A673 (cell line): ENCODE data around the gene PSMD8.

Experiments used
- EZH2 ChIP-seq: fragments of 200-600 bp; sonication (generic); IDR thresholded peaks from 2 replicates; pipeline ENCODE4 v1.6.1; 2017; ENCODE audit warnings: borderline replicate concordance, low read depth, mild to moderate bottlenecking, mixed read lengths, antibody characterized with exemption, low read length; ENCODE audit not compliant: poor library complexity, severe bottlenecking
- TF ChIP-seq, protein P1 (sequence below): fragments of 300-800, 200-600 bp; sonication (generic); conservative IDR thresholded peaks from 2 replicates; pipeline ENCODE4 v1.5.1; 2017; ENCODE audit warnings: low read depth, mild to moderate bottlenecking, antibody characterized with exemption, low read length, moderate library complexity, mixed read lengths

DNA sequence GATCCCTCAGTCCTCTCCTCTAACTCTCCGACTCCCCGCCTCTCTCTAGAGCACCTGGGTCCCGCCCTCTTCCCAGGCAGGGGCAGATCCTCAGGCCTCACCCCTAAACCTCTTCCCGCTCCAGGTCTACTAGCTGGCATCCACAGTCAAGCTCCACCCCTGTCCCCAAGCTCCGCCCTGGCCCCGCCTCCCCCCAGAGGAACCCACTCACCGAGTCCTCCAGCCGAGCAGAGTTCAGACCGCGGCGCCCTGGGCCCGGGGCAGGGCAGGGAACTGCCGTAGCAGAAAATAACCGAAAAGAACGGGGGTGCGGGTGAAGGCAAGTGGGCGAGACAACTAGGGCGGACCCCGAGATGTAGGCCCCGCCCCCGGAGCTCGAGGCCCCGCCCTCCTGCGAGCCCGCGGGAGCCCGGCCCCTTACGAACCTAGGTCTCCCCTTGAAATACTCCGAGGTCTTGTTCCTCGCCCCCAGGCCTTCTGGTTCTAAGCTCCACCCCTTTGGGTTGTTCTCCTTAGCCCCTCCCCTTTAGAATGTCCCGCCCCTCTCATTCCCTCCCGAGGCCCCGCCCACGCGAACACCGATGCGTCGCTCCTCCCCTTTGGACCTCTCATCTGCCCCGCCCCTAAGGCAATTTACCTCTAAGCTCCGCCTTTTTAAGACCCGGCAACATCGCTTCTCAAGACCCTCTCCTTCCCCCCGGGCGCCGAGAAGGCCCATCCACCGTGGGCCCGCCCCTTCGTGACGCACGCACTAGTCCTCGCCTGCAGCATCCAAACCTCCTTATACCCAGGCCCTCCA lies 13.4 kb downstream of the PSMD8 start, which contains the start of gene GGN:
- TF ChIP-seq EZH2, result no peak
- TF ChIP-seq, protein P1, sequence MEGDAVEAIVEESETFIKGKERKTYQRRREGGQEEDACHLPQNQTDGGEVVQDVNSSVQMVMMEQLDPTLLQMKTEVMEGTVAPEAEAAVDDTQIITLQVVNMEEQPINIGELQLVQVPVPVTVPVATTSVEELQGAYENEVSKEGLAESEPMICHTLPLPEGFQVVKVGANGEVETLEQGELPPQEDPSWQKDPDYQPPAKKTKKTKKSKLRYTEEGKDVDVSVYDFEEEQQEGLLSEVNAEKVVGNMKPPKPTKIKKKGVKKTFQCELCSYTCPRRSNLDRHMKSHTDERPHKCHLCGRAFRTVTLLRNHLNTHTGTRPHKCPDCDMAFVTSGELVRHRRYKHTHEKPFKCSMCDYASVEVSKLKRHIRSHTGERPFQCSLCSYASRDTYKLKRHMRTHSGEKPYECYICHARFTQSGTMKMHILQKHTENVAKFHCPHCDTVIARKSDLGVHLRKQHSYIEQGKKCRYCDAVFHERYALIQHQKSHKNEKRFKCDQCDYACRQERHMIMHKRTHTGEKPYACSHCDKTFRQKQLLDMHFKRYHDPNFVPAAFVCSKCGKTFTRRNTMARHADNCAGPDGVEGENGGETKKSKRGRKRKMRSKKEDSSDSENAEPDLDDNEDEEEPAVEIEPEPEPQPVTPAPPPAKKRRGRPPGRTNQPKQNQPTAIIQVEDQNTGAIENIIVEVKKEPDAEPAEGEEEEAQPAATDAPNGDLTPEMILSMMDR, result no peak
